HG03354 (cell line): ENCODE measurements around the gene LYPD3.
"Not testable (repeated sequence)": the region's sequence is repeated elsewhere in the genome, so short reads cannot be mapped to it uniquely, and the experiment has no call there.

Source experiments
- ATAC-seq: cut with Tn5 transposase; IDR thresholded peaks from one replicate; pipeline ENCODE4 v1.9.1; 2021; ENCODE audit warnings: mild to moderate bottlenecking; ENCODE audit not compliant: unreplicated experiment, poor library complexity, severe bottlenecking

LYPD3 gene

DNA sequence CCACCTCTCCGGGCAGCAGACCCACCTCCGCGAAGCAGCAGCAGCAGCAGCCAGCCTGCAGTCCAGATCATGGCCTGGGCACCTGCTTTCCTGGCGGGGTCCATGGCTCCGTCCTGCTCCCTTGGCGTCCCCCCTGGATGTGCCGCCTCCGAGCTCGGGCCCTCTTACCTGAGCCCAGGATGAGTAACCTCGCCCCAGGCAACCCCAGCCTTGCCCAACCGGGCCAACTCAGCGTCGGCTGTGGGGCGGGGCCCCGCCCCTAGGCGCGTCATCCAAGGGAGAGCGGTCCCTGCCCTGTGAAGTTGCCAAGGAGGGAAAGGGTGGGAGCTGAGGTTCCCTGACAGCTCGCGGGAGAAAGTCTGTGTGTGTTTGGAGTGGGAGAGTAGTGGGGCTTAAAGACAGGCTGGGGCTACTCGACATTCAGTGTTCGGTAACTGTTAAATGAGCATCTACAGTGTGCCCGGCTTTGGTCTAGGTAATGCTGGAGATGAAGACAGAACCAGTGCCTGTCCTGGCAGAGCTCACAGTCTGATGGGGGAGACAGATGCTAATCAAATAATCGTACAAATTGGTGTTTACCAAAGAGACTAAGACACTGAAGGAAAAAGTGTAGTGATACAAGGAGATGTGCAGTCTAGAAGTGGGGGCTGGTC is at the start of gene LYPD3:
LYPD3 (minus strand) TSS at position 141 of the 653 bp plus-strand sequence; CDS start at position 104, 37 bp downstream.
- no peak for ATAC-seq

GRCh38 chr19:43512399-43512798 is 47.0 kb upstream of the LYPD3 start:
- ATAC-seq = not testable (repeated sequence)

DNA sequence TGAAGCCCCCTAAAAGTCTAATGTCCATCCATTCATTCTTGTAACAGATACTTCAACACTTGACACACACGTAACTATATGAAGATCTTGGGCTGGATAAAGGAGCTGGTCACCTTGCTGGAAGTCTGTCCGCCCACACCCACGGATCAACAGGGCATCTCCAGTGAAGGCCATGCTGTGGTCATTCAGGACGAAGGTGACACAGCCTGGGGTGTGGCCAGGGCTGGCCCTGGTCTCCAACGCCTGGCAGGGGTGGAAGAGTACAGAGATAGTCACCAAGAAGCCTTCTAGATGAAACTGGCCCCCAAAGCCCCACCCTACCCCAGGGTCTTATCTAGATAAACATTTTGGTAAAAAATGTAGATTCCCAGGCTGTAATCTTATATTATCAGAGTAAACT is 45.9 kb upstream of the LYPD3 start:
- ATAC-seq = no peak

DNA sequence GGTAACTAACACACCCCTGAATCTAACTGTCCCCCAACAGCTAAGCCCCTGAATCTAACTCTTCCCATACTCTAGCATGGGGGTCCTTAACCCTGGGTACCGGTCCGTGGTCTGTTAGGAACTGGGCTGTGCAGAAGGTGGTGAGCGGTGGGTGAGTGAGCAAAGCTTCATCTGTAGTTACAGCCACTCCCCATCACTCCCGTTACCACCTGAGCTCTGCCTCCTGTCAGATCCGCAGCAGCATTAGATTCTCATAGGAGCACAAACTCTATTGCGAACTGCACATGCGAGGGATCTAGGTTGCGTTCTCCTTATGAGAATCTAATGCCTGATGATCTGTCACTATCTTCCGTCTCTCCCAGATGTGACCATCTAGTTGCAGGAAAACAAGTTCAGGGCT is 45.3 kb upstream of the LYPD3 start:
- no peak for ATAC-seq

DNA sequence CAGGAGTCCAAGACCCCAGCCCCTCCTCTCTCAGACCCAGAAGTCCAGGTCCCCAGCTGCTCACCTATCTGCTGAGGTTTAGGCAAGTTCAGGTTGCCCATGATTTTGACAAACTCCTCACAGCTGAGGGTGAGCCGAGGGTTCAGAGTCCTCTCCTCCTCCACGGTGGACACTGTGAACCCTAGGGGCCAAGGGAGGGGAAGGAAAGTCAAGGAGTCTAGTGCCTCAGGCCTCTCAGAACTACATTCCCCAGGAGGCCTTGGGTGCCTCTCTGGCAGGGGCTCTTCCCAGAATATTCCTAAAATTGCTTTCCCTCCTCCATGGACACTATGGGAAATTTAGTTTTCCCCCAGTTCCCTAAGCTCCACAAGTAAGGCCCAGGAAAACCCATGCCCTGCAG is 42.5 kb upstream of the LYPD3 start:
- no peak for ATAC-seq

DNA sequence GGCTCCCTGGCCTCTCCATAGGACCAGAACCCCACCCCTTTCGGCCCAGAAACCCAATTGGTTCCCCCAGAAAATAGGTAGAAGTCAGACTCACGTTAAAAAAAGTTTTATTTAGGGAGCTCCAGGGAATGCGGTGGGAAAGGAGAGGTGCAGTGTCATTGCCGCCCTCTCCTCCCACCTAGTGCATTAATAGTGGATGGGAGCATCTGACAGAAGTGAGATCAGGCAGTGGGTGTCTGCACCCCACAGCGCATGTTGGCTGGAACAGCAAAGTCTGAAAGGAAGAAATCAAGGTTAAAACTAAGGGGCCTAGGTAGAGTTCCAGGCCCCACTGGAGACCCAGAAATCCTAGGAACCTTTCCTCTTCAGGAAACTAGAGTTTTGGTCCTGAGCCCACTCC is 41.2 kb upstream of the LYPD3 start:
- no peak for ATAC-seq

- no peak for ATAC-seq
Measured at GRCh38 chr19:43505941-43506340, 40.5 kb upstream of the LYPD3 start.

DNA sequence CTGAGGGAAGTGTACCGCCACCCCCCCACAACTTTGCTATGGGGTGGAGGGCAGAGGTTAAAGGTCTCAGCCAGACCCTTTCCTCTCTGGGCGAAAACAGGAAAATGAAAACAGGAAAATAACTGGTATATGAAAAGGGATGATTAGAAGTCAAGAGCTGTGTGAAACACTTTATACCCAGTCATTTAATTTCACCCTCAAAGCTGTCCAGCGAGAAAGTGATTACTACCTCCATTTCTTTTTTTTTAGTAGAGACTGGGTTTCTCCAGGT is 39.7 kb upstream of the LYPD3 start:
- ATAC-seq = no peak

DNA sequence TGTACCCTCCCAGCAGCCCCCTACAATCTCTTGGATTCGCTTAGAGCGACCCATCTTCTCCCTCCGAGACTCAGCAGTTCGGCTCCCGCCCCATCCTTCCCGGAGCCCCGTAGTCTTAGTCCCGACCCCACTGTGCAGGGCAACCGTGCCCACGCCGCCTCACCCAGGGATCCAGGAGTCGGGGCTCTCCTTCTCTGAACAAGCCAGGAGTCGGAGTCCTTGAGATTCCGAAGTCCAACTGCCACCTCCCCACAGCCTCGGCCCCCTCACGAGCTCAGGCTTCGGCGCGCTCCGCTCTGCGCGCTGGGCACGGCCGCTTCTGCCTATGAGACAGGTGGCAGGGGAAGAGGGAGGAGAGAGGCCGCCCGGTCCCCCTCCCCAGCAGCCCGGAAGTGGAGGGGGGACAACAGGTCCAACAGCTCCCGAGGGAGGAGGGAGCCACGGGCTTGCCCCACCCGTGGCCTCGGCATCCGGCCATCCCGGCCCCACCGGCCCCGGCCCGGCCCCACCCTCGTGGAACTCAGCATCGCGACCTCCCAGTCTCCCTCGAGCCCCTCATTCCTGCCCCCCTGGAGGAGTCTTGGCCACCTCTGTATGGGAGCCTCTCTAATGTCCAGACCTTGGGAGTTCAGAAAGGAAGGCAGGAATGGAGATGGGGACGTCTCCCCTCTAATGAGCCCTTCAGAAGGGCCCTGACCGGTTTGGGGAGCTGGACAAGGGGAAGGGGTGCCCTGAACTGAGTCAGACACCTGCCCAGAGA is 39.2 kb upstream of the LYPD3 start, which contains the start of gene PHLDB3:
PHLDB3 (minus strand) TSS at position 321 of the 760 bp plus-strand sequence. CDS start 628 bp downstream, outside the sequence.
- peak; percentile 29 for ATAC-seq

DNA sequence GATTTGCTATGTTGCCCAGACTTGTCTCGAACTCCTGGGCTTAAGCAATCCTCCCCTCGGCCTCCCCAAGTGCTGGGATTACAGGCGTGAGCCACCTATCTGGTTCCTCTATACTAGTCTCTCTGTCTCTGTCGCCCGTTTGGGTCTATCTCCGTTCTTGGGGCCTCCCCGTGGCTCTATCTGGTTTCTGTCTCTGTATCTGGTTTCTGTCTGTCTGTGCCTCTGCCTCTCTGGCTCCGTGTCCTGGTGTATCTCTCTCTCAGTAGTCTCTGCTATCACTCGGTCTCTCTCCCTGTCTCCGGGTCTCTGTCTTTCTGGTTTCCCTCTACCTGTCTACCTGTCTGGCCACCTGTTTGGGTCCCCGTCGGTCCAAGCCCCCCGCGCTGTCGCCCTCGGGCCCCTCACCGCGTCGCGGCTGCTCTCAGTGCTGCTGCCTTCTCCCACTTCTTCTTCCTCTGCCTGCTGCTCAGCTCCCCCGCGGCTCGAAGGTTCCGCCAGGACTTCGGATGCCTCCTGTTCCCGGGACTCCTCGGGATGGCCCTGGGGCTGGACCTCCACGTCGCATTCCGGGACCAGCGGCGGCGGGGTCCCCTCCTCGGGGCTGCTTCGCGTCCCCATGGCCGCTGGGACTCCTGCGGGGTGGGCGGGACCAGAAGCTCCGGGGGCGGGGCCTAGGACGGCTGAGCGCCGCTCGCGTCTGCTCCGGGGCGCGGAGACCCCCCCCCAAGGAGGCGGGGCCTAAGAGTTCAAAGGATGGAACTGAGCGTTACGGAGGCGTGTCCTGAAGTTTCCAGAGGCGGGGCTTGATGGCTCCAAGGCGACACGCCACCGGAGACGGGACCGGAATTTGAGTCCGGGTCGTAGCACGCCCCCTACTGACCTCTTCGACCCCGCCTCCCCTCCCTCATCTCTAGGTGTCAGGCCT is 38.4 kb upstream of the LYPD3 start:
- peak; percentile 86 for ATAC-seq

- no peak for ATAC-seq
Measured at GRCh38 chr19:43502419-43502976, 37.1 kb upstream of the LYPD3 start.

GRCh38 chr19:43501661-43502418 is 36.4 kb upstream of the LYPD3 start:
- no peak for ATAC-seq

GRCh38 chr19:43499042-43499441 is 33.6 kb upstream of the LYPD3 start:
- no peak for ATAC-seq

GRCh38 chr19:43498233-43498842 is 32.9 kb upstream of the LYPD3 start:
- ATAC-seq = no peak

DNA sequence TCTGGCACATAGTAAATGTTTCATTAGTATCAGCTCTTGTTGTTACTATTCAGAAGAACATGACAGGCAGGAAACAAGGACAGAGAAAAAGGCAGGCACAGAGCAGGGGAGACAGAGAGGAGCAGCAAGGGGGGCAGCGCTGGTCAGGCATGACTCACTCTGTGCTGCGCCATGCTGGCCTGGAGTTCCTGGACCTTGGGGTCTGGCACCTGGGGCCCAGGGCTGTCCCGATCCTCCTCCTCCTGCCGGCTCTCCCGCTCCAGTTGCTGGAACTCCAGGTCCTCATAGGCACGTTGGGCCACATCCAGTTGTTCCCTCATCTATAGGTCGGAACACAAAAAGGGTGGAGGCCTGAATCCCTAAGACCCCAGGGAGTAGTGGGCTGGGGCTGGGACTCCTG is 31.6 kb upstream of the LYPD3 start:
- ATAC-seq = no peak

- no peak for ATAC-seq
Measured at GRCh38 chr19:43495082-43495481, 29.7 kb upstream of the LYPD3 start.

GRCh38 chr19:43490759-43491158 is 25.4 kb upstream of the LYPD3 start:
- no peak for ATAC-seq

DNA sequence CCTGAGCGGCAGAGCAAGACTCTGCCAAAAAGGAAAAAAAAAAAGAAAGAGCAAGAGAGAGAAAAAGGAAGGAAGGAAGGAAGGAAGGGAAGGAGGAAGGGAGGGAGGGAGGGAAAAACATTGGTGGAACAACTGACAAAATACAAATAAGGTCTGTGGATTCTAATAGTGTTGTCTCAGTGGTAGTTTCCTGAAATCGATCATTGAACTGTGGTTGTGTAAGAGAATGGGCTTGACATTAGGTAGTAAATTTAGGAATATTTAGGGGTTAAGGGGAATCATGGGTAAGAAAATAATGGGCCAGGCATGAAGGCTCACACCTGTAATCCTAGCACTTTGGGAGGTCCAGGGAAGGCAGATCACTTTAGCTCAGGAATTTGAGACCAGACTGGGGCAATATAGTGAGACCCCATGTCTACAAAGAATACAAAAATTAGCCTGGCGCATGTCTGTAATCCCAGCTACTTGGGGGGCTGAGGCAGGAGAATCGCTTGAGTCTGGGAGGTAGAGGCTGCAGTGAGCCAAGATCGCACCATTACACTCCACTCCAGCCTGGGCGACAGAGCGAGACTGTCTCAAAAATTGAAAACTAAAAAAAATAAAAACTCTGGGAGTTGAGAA is 24.7 kb upstream of the LYPD3 start:
- ATAC-seq = no peak

DNA sequence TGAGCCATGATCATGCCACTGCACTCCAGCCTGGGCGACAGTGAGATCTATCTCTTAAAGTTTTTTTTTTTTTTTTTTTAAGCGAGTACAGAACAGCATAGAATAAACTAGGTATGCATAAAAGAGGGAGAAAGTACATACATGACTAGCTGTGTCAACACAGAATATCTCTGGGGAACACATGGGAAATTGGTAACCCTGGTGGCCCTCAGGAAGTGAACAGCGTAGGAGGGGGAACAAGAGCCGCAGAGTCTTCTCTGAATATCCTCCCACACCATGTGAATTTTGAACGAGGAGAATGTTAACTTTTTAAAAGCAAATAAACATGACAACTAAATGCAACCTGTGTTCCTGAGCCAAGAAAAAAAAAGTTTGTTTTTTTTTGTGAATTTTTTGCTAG is 23.9 kb upstream of the LYPD3 start:
- no peak for ATAC-seq
